Suprapubic skin (tissue), 3 donors: Measurements from ENCODE around the gene SEPTIN11.

Experiments
- CTCF ChIP-seq, 2 donors: fragments of 200-600 bp in 1 of 2; fragments of 450-650 bp in 1 of 2; sonication (generic) in 1 of 2; IDR thresholded peaks; one replicate each; pipeline ENCODE4 v1.5.1; 2016 to 2019; ENCODE audit warnings: antibody characterized with exemption in 2 of 2, mild to moderate bottlenecking in 1 of 2, moderate library complexity in 1 of 2
- POLR2AphosphoS5 ChIP-seq, 3 donors: sonication (generic); formaldehyde crosslinking; IDR thresholded peaks; one replicate each; pipeline ENCODE4 v1.6.1; 2017; ENCODE audit warnings: antibody characterized with exemption in 3 of 3

GRCh38 chr4:76939184-76939583 is 10.4 kb upstream of the SEPTIN11 start:
- TF ChIP-seq CTCF (IDR thresholded peaks at IDR 0.05) (no peak), POLR2AphosphoS5 (IDR thresholded peaks at IDR 0.05) (no peak)
